Measurements from ENCODE around the gene CLDN15.

CLDN15 gene

DNA sequence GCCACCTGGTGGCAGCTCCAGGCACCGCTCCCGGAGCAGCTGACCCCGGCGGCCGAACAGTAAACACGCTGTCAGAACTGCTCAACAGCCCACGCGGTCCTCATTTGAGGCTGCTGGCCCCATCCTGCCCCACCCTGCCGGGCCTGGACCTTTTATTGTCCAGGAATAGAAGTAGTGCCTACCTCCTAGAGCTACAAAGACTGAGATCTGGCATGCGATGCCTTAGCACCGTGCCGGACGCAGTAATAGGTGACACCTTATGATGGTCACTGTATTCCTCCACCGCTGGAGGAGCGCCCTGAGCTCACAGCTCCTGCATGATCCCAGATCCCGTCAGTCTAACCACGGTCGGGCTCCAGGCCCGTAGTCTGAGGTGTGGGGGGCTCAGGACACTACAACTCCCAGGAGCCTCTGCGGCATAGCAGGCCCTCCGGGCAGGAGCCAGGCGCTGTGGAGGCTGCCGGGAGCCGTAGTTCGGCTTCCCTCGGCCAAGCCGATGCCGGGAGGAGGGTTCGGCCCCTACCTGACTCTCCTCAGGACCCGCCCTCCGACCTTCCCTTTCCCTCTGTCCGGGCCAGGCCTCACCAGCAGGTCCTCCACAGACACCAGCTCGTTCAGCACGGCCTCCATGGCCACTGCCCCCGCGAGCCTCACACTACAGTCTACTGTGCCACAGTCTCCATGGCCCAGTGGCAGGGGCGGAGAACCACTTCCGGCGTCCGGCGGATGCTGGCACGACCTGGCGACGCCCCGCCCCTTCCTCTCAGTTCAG lies 7.0 kb upstream of the CLDN15 start, which contains the start of gene FIS1:
Gene FIS1, minus strand, starts transcription at position 707 of the 772 bp plus-strand sequence. Its CDS starts 77 bp downstream, at position 630.
- DNase-seq (ENCODE audit: low read depth) = peak; percentile 84

- DNase-seq (ENCODE audit: low read depth) = no peak
These were observed 6.2 kb upstream of the CLDN15 start for GRCh38 chr7:101243646-101244374.

DNA sequence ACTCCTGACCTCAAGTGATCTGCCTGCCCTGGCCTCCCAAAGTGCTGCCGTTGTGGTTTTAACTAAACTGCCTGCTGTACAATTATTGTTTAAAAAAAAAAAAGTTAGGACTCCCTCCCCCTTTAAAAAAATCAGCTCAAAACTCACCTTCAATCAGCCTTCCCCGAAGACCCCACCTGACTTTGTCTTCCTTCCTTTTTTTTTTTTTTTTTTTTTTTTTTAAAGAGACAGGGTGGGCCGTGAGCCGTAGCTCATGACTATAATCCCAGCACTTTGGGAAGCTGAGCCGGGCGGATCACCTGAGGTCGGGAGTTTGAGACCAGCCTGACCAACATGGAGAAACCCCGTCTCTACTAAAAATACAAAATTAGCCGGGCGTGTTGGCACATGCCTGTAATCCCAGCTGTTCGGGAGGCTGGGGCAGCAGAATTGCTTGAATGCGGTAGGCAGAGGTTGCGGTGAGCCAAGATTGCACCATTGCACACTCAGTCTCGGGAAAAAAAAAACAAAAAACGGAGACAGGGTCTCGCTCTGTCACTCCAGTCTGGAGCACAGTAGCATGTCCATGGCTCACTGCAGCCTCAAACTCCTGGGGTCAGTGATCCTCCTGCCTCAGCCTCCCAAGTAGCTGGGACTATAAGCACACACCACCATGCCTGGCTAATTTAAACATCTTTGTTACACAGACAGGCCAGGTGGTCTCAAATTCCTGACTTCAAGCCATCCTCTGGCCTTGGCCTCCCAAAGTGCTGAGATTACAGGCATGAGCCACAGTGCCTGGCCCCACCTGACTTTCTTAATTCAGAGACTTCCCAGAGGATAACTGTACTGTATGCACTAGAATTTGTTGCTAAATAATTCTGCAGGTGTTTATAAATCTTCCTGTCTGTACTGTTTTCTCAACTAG lies 4.1 kb upstream of the CLDN15 start:
- DNase-seq (ENCODE audit: low read depth) = no peak

GRCh38 chr7:101241015-101241363 lies 3.4 kb upstream of the CLDN15 start:
- no peak for DNase-seq (ENCODE audit: low read depth)

DNA sequence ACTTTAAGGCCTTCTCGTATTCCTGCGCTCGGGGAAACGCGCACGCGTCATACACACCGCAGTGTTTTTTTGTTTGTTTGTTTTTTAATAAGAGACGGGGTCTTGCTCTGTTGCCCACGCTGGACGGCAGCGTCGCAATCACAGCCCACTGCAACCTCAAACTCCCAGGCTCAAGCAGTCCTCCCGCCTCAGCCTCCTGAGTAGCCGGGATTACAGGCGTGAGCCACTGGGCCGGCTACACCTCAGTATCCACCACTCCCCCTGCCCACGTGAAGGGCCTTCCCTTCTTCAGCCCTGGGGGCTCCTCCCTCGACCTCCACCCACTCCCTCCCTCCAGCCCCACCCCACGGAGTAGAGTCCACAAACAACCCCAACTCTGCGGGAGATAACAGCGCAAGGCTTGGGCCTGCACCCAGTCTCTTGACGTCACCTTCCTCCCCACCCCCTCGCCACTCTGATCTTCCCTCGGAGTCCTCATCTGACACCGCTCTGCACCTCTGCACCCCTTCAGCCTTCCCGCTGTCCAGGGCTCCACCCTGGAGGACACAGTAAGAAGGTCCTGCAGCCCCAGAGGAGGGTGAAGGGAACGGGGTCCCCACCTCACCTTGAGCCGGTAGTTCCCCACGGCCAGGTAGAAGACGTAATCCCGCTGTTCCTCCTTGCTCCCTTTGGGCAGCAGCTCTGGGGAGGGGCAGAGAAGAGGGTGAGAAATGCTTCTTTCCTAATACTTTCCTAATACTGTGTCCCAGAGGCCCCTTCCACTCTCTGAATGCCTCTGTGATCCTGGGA lies 2.8 kb upstream of the CLDN15 start:
- no peak for DNase-seq (ENCODE audit: low read depth)

- DNase-seq (ENCODE audit: low read depth) = no peak
These were observed 2.3 kb upstream of the CLDN15 start for GRCh38 chr7:101239951-101240220.

DNA sequence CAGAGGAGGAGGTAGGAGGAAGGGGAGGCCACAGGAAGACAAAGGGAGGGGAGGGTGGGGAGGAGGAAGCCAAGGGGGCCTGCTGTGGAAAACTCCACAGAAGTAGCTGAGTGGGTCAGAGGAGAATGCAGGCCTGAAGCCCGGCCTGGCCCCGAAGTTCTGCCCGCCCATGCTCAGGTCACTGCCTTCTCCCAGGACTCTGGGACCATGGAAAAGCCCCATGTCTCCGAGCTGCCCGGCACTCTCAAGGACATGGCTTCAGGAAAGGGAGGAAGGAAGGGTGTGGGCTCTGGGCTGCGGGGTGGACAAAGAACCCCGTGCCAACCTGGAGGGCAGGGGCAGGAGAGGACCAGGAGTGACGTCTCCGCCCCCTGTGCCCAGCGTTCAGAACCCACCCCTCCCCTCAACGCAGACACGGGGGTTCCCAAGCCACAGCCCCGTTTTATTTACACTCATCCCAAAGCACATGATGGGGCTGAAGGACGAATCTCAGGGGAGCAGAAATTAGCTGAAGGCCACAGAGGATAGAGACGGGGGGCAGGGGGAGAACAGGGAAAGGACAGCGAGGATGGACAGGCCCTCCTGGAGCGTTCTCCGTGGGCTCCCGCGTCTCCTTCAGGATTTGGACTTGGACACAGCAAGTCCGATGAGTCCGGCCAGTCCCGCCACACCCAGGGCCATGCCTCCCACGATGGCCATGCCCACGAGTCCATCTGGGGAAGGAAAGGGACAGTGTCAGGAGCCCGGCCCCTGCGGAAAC lies 1.8 kb upstream of the CLDN15 start:
- no peak for DNase-seq (ENCODE audit: low read depth)

DNA sequence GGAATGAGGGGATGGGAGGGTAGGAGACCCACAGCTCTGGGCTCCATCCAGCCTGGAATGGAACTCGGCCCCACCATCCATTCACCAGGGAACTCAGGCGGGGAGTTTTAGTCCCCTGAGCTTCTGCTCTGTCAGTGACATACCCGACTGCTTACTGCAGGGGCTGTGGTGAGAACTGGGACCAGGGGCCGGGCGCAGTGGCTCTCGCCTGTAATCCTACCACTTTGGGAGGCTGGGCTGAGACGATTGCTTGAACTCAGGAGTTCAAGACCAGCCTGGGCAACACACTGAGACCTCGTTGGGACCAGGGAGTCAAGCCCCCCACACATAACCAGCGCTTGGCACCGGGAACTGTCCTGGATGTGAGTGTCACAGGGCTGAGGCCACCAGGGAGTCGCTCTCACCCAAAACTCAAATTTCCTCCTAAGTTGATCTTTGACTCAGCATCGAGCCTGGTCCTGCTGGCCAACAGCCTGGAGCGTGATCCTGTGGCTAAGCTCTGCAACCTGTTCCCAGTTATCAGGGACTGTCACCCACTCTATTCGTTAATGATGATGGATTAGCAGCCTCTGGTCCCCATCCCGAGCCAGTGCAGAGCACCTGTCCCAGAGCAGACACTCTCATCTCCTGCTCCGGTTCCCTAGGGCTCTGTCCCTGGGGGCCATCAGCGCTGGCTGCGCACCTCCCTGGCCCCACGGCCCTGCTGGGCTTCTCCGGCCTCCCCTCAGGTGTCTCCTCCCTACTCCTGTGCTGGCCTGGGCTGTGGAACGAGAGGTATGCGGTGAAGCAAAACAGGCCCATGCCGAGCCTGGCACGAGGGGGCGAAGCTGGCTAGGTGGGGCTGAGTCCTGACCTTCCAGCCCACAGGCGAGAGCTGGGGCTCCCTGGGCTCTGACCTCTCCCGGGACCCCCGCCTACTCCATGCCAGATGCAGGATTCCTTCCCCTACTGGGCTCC lies 902 bp upstream of the CLDN15 start:
- no peak for DNase-seq (ENCODE audit: low read depth)

DNA sequence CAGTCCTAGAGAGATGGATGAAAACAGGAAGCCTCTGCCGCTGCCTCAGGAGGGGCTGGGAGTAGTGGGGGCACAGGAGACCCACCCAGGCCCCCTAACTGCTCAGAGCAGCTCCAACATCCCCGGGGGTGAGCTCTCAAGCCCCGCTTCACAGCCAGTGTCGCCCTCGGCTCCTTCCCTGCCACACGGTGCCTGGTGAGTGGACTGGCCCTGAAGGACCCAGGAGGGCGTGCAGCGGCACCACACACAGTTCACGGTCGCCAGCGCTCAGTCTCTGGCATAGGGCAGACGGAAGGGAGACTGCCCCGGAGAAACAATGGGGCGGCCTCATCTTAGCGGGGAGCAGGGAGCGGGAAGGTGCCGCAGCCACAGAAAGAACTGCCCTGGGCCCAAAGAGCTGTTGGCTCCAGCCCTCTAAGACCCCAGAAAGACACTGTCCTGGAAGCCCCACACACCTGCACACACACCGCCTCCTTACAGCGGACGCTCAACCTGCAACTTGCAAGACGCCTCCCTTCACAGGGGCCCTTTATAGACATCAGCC lies 1.2 kb downstream of the CLDN15 start:
- DNase-seq (ENCODE audit: low read depth) = no peak

GRCh38 chr7:101235522-101235921 lies 2.1 kb downstream of the CLDN15 start:
- no peak for DNase-seq (ENCODE audit: low read depth)

- no peak for DNase-seq (ENCODE audit: low read depth)
These were observed 2.6 kb downstream of the CLDN15 start for GRCh38 chr7:101235050-101235449.

DNA sequence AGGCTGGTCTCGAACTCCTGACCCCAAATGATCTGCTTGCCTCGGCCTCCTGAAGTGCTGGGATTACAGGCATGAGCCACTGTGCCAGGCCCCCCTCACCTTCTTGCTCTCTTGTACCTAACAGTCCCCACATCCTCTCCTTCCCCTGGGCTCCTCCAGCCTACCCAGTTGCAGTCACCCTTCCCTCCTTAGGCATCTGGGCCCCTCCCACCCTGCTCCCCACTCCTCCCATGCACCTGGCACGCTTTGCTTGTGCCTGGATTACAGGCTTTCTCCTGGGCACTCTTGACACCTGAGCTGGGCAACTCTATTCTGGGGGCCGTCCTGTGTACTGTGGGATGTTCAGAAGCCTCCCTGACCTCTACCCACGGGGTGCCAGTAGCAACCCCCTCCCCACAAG lies 3.0 kb downstream of the CLDN15 start:
- DNase-seq (ENCODE audit: low read depth) = no peak

- DNase-seq (ENCODE audit: low read depth) = no peak
These were observed 3.6 kb downstream of the CLDN15 start for GRCh38 chr7:101233907-101234547.

DNA sequence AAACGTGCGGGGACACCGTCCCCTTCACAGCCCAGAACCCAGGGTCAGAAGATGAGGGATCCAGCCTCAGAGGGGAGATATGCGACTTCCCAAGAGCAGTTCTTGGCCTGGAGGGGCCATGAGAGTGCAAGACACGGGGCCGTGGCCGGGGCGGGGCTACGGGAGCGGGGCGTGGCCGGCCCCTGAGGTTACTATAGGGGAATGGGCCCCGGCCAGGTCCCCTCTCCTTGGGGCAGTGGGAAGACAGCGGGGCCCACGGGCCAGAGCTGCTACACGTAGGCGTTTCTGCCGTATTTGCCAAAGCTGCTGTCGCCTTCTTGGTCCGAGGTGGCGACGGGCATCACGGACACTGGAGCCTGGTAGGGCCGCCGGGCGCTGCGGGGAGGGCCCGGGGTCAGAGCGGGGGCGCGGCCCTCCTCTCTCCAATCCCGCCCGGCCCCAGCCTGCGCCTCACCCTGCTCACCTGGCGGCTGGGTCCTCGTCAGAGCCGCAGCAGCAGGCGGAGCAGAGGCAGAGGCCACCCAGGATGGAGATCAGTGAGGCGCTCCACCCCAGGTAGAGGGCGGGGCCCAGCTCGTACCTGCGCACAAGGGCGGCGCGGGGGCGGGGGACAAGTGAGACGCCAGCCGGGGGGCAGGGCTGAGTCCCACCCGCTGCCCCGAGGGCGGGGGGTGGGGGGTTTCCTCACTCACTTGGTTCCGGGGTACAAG lies 5.3 kb downstream of the CLDN15 start:
- DNase-seq (ENCODE audit: low read depth) = no peak

GRCh38 chr7:101231644-101232043 lies 6.0 kb downstream of the CLDN15 start:
- no peak for DNase-seq (ENCODE audit: low read depth)

GRCh38 chr7:101226721-101227120 lies 10.9 kb downstream of the CLDN15 start:
- DNase-seq (ENCODE audit: low read depth) = no peak

DNA sequence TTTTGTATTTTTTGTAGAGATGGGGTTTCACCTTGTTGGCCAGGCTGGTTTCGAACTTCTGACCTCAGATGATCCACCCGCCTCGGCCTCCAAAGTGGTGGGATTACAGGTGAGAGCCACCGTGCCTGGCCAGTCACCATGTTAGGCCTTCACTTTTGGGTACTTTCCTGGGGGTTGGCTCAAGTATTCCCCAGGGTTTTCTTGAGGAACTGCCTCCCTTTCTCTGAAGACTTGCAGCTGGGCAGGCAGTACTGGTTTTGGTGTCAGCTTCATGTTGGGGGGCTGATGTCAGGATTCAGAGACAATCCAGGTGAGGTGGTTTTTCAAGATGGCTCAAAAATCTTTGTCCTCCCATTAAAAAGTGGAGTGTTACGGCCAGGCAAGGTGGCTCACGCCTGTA lies 12.0 kb downstream of the CLDN15 start:
- DNase-seq (ENCODE audit: low read depth) = no peak

DNA sequence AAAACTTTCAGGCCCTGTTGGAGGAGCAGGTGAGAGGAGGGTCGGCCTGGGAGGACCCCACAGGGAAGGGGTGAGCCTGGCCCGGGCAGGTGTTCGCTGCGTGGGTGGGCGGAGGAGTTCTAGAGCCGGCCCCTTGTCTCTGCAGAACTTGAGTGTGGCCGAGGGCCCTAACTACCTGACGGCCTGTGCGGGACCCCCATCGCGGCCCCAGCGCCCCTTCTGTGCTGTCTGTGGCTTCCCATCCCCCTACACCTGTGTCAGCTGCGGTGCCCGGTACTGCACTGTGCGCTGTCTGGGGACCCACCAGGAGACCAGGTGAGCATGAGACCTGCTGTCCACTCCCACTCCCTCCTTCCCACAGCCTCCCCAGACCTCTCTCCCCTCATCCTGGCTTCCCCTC lies 14.1 kb downstream of the CLDN15 start:
- no peak for DNase-seq (ENCODE audit: low read depth)
